HepG2 (cell line): ENCODE data around the gene UNC5CL. TPM values are rescaled to one million over a fixed set of nuclear protein-coding genes. Genes with fewer than 3 reads are reported as not detected.

ENCODE experiments used
- ATAC-seq: fragments of 200-7000 bp; cut with Tn5 transposase; 3 replicates; pipeline ENCODE4 v1.9.1; 2020; ENCODE audit warnings: mild to moderate bottlenecking, moderate library complexity
- BruUV-seq: library from RNA; stranded (reverse); fragments of 400-500 nt; replicated peaks from 2 replicates; lab custom pipeline; 2021; lab: Mats Ljungman, UMichigan
- CTCF ChIA-PET: fragments of 300-600 bp; formaldehyde crosslinking; extraction: SDS; loops from one replicate; lab custom pipeline; 2021; ENCODE audit warnings: low total read pairs, inconsistent platforms, low intra/inter-chr PET ratio; lab: Yijun Ruan, JAX
- POLR2A ChIA-PET: fragments of 350-600 bp; sonication (Branson Sonifier 250); formaldehyde crosslinking; loops from one replicate; lab custom pipeline; 2020; ENCODE audit warnings: antibody characterized with exemption, inconsistent platforms; lab: Yijun Ruan, JAX
- DNase-seq: peaks from one replicate; pipeline ENCODE4 v3.0.0-alpha.2; 2015; ENCODE audit warnings: low spot score
- FAIRE-seq: peaks from 3 replicates; lab custom pipeline; 2011; peaks lifted over from hg19 to GRCh38; lab: Jason Lieb, UNC
- H2AFZ ChIP-seq: one replicate; pipeline ENCODE4 v1.6.1; 2011; ENCODE audit warnings: low read length, inconsistent platforms
- H3K27ac ChIP-seq: fragments of 300-600 bp; 3 replicates; pipeline ENCODE4 v1.8.0; 2011; ENCODE audit warnings: mixed run types, mild to moderate bottlenecking, mixed read lengths, low read length, inconsistent platforms; ENCODE audit not compliant: insufficient read depth; ENCODE audit errors: extremely low read length
- H3K27me3 ChIP-seq, 2 experiments: fragments of 200-600 bp in 1 of 2; 2 replicates in 1 of 2; 3 replicates in 1 of 2; pipeline versions ENCODE4 v1.6.0 to v1.8.0; 2011; ENCODE audit warnings: low read length in 2 of 2, mild to moderate bottlenecking in 2 of 2, moderate library complexity in 2 of 2, inconsistent platforms in 1 of 2; ENCODE audit not compliant: insufficient read depth in 2 of 2, control insufficient read depth in 1 of 2
- H3K36me3 ChIP-seq, 2 experiments: fragments of 200-600 bp in 1 of 2; replicated peaks in 1 of 2; 2 replicates in 1 of 2; 3 replicates in 1 of 2; pipeline versions ENCODE4 v1.5.1 to v1.8.0; 2011; ENCODE audit warnings: low read length in 2 of 2, inconsistent platforms in 1 of 2; ENCODE audit not compliant: insufficient read depth in 2 of 2, control insufficient read depth in 1 of 2
- H3K4me1 ChIP-seq: 2 replicates; pipeline ENCODE4 v1.5.1; 2012; ENCODE audit warnings: low read length, inconsistent platforms; ENCODE audit not compliant: insufficient read depth
- H3K4me2 ChIP-seq: 2 replicates; pipeline ENCODE4 v1.6.0; 2011; ENCODE audit warnings: low read depth, low read length, inconsistent platforms
- H3K4me3 ChIP-seq, 3 experiments: fragments of 200-600 bp in 1 of 3; sonication (generic), shearing (Covaris generic) in 1 of 3; replicated peaks in 1 of 3; 2 replicates each; pipeline ENCODE4 v1.5.1; 2011 to 2016; ENCODE audit warnings: low read length in 3 of 3, inconsistent platforms in 2 of 3, low read depth in 2 of 3, mild to moderate bottlenecking in 2 of 3, control low read depth in 1 of 3, mixed read lengths in 1 of 3; ENCODE audit not compliant: insufficient read depth in 1 of 3
- H3K79me2 ChIP-seq: one replicate; pipeline ENCODE4 v1.6.1; 2011; ENCODE audit warnings: low read length, inconsistent platforms; ENCODE audit not compliant: insufficient read depth
- H3K9ac ChIP-seq: 2 replicates; pipeline ENCODE4 v1.6.0; 2011; ENCODE audit warnings: mild to moderate bottlenecking, low read depth, low read length, inconsistent platforms; ENCODE audit not compliant: insufficient read depth
- H3K9me3 ChIP-seq: 2 replicates; pipeline ENCODE4 v1.5.1; 2012; ENCODE audit warnings: mild to moderate bottlenecking, low read length
- H4K20me1 ChIP-seq: 2 replicates; pipeline ENCODE4 v1.6.0; 2011; ENCODE audit warnings: inconsistent platforms, mild to moderate bottlenecking, low read length, moderate library complexity; ENCODE audit not compliant: insufficient read depth
- MXD3 ChIP-seq: IDR thresholded peaks from 2 replicates; pipeline ENCODE4 v1.6.1; 2016; ENCODE audit warnings: mild to moderate bottlenecking, missing biosample characterization, missing genetic modification reagents
- RXRA ChIP-seq: sonication (generic); formaldehyde crosslinking; IDR thresholded peaks from 2 replicates; pipeline ENCODE4 v1.5.1; 2020; ENCODE audit warnings: missing genetic modification reagents
- ZFP36L2 ChIP-seq: sonication (generic); formaldehyde crosslinking; IDR thresholded peaks from 2 replicates; pipeline ENCODE4 v1.4.0; 2020; ENCODE audit warnings: missing genetic modification reagents
- ZNF616 ChIP-seq: sonication (generic); formaldehyde crosslinking; IDR thresholded peaks from 2 replicates; pipeline ENCODE4 v1.5.0; 2020; ENCODE audit warnings: low read depth, mild to moderate bottlenecking, missing genetic modification reagents
- ZNF687 ChIP-seq: sonication (generic); formaldehyde crosslinking; IDR thresholded peaks from 2 replicates; pipeline ENCODE4 v1.5.1; 2020; ENCODE audit warnings: mild to moderate bottlenecking, missing genetic modification reagents, moderate library complexity
- WGBS: methylation state at CpG from one replicate; pipeline ENCODE4 v1.1.6; 2017; ENCODE audit warnings: low lambda C conversion rate; 5-methylcytosine and 5-hydroxymethylcytosine counted together
- in situ Hi-C: cut with HindIII; loops from 2 replicates; pipeline ENCODE4 v1.10.0; 2017; ENCODE audit warnings: low pct_unique_long_range_greater_than_20kb; ENCODE audit not compliant: extremely low pct_ligation_motif_present
- intact Hi-C: fragments of 100-400 bp; cut with micrococcal nuclease; formaldehyde crosslinking; loops from one replicate; pipeline ENCODE4 v1.10.0; 2022; ENCODE audit not compliant: unreplicated experiment
- polyA plus RNA-seq, 8 experiments: library from polyadenylated mRNA; depleted of rRNA in 3 of 8; stranded (reverse) in 7 of 8; unstranded in 1 of 8; fragments of >200 nt; fragmentation: Illumina TruSeq in 4 of 8; extraction: Trizol in 4 of 8; gene quantifications; 2 replicates each; pipeline versions ENCODE4 v1.2.1 to v1.2.3, GENCODE V29; 2011 to 2016; ENCODE audit warnings: low read depth in 4 of 8, missing spikeins in 1 of 8, mixed read lengths in 1 of 8; ENCODE audit not compliant: insufficient read depth in 1 of 8
- total RNA-seq, 5 experiments: library from RNA; depleted of rRNA; stranded (reverse); fragments of >200 nt; fragmentation: Illumina TruSeq; extraction: Trizol; gene quantifications; 2 replicates each; pipeline ENCODE4 v1.2.3, GENCODE V29; 2016; ENCODE audit warnings: low read depth in 1 of 5
- TF ChIP-seq, protein P1 (sequence below): sonication (generic); formaldehyde crosslinking; IDR thresholded peaks from 2 replicates; pipeline ENCODE4 v1.5.0; 2020; ENCODE audit warnings: missing genetic modification reagents
- TF ChIP-seq, protein P2 (sequence below): sonication (generic); formaldehyde crosslinking; IDR thresholded peaks from one replicate; pipeline ENCODE4 v1.5.1; 2020; ENCODE audit warnings: mild to moderate bottlenecking, missing genetic modification reagents; ENCODE audit errors: not compliant biosample characterization

The UNC5CL gene
- total and polyA plus RNA-seq, 2 of the 13 experiments (the other 11 are each of a cell fraction or from before 2014, with no cell fraction given), result 2.4 to 2.5 TPM

DNA sequence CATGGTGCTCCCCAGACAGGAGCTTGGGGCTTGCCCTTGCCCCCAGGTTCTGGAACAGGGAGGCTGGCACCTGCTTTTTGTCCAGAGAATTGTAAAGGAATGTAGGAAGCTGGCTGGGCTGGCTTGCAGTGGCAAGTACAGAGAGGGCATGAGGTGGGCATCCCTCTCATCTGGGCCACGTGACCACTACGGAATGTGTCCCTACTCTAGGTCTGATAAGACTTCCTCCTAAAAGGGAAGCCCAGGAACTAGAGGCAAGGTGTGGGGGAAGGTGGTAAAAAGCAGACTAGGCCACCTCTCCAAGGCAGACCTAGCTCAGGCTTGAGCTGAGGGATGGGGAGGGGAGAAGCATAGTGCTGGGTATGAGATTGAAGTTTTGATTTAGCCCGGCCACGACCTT lies 38.8 kb downstream of the UNC5CL start:
- Histone ChIP-seq H3K27me3 (no peaks in the 10 kb centered on the region), H3K79me2 (no peaks in the 10 kb centered on the region), H3K4me2 (no peak overlapping the region), H3K4me1 (peaks cover 68% of the 10 kb centered on the region), H3K36me3 (no peaks in the 10 kb centered on the region), H3K9me3 (no peaks in the 10 kb centered on the region), H3K4me3 (no peak overlapping the region), H3K27ac (no peak overlapping the region), H4K20me1 (no peaks in the 10 kb centered on the region), H2AFZ (no peak overlapping the region)
- in situ Hi-C loops (no loop called here), intact Hi-C loops (no loop called here)
- 71% methylated on average over 4 of the region's 4 CpGs for WGBS
- POLR2A ChIA-PET, result interaction anchor here (1.9 to 4.3 kb wide), 2 partner anchors 41 to 72 kb away, joined by 6 to 36 read pairs; partner anchors contain the start of genes NFYA and OARD1
- CTCF ChIA-PET, result interaction anchor here (1.1 kb wide), 1 partner anchor 22 kb away, joined by 3 read pairs; no protein-coding TSS in a partner anchor
- DNase-seq (no peak), FAIRE-seq (no peak)
- BruUV-seq, result no TSS peak
- TF ChIP-seq, protein P1, sequence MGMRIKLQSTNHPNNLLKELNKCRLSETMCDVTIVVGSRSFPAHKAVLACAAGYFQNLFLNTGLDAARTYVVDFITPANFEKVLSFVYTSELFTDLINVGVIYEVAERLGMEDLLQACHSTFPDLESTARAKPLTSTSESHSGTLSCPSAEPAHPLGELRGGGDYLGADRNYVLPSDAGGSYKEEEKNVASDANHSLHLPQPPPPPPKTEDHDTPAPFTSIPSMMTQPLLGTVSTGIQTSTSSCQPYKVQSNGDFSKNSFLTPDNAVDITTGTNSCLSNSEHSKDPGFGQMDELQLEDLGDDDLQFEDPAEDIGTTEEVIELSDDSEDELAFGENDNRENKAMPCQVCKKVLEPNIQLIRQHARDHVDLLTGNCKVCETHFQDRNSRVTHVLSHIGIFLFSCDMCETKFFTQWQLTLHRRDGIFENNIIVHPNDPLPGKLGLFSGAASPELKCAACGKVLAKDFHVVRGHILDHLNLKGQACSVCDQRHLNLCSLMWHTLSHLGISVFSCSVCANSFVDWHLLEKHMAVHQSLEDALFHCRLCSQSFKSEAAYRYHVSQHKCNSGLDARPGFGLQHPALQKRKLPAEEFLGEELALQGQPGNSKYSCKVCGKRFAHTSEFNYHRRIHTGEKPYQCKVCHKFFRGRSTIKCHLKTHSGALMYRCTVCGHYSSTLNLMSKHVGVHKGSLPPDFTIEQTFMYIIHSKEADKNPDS (CRISPR knock-in tag), result no peak
- no peak for TF ChIP-seq RXRA
- TF ChIP-seq, protein P2, sequence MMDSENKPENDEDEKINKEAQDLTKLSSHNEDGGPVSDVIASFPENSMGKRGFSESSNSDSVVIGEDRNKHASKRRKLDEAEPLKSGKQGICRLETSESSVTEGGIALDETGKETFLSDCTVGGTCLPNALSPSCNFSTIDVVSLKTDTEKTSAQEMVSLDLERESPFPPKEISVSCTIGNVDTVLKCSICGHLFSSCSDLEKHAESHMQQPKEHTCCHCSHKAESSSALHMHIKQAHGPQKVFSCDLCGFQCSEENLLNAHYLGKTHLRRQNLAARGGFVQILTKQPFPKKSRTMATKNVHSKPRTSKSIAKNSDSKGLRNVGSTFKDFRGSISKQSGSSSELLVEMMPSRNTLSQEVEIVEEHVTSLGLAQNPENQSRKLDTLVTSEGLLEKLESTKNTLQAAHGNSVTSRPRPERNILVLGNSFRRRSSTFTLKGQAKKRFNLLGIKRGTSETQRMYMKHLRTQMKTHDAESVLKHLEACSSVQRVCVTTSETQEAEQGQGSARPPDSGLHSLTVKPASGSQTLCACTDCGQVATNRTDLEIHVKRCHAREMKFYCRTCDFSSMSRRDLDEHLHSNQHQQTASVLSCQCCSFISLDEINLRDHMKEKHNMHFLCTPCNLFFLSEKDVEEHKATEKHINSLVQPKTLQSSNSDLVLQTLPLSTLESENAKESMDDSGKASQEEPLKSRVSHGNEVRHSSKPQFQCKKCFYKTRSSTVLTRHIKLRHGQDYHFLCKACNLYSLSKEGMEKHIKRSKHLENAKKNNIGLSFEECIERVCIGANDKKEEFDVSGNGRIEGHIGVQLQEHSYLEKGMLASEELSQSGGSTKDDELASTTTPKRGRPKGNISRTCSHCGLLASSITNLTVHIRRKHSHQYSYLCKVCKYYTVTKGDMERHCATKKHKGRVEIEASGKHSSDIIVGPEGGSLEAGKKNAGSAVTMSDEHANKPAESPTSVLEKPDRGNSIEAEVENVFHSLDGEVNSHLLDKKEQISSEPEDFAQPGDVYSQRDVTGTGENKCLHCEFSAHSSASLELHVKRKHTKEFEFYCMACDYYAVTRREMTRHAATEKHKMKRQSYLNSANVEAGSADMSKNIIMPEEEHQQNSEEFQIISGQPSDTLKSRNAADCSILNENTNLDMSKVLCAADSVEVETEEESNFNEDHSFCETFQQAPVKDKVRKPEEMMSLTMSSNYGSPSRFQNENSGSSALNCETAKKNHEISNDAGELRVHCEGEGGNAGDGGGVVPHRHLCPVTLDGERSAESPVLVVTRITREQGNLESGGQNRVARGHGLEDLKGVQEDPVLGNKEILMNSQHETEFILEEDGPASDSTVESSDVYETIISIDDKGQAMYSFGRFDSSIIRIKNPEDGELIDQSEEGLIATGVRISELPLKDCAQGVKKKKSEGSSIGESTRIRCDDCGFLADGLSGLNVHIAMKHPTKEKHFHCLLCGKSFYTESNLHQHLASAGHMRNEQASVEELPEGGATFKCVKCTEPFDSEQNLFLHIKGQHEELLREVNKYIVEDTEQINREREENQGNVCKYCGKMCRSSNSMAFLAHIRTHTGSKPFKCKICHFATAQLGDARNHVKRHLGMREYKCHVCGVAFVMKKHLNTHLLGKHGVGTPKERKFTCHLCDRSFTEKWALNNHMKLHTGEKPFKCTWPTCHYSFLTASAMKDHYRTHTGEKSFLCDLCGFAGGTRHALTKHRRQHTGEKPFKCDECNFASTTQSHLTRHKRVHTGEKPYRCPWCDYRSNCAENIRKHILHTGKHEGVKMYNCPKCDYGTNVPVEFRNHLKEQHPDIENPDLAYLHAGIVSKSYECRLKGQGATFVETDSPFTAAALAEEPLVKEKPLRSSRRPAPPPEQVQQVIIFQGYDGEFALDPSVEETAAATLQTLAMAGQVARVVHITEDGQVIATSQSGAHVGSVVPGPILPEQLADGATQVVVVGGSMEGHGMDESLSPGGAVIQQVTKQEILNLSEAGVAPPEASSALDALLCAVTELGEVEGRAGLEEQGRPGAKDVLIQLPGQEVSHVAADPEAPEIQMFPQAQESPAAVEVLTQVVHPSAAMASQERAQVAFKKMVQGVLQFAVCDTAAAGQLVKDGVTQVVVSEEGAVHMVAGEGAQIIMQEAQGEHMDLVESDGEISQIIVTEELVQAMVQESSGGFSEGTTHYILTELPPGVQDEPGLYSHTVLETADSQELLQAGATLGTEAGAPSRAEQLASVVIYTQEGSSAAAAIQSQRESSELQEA (CRISPR knock-in tag), result no peak
- no peak for TF ChIP-seq ZFP36L2 (CRISPR knock-in tag)
- TF ChIP-seq ZNF687 (CRISPR knock-in tag), result no peak
- TF ChIP-seq ZNF616 (CRISPR knock-in tag), result no peak
- TF ChIP-seq MXD3, result no peak
- TF ChIP-seq, all 625 proteins: peak for 0
- no peak for ATAC-seq
- no peak overlapping the region for H3K9ac ChIP-seq
